NCI-H82 treated with DMSO at 0.1 percent for 48 hours (cell line): ENCODE measurements around the gene ASB18.

Source experiments
- DNase-seq: peaks from one replicate; lab custom pipeline; 2025; ENCODE audit not compliant: unreplicated experiment; lab: John Stamatoyannopoulos, UW

The ASB18 gene

GRCh38 chr2:236164925-236165841 is 99.0 kb downstream of the ASB18 start:
- DNase-seq = no peak

DNA sequence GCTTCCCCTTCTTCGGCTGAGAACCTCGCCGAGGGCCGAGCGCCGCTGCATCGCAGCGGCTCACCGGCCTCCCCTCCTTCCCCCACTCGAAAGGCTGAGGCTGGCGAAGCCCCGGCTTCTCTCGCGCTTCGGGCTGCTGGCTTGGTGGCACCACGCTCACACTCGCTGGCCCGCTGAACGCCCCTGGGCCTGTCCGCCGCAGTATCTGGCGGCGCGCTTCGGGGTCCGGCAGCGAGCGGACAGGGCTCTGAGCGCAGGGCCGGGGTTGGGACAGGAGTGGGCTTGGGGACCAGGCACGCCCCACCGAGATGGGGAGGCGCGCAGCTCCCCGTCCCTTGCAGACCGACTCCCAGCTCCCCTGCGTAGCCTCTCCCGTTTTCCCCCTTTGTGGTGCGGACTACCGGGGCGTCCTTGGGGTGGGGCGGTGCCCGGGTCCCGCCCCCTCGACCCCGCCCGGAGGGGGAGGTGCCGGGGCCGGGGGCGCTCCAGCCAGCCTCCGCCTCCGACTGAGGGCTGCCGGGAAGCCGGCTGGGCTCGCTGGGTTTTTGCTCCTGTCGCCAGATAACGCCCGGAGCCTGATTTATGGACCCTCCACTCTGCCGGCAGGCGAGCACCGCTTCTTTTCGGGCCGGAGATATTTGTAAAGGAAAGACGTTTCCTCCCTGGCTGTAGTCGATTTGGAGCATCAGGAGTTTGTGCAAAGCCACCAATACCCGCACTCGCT is 99.8 kb downstream of the ASB18 start:
- no peak for DNase-seq

DNA sequence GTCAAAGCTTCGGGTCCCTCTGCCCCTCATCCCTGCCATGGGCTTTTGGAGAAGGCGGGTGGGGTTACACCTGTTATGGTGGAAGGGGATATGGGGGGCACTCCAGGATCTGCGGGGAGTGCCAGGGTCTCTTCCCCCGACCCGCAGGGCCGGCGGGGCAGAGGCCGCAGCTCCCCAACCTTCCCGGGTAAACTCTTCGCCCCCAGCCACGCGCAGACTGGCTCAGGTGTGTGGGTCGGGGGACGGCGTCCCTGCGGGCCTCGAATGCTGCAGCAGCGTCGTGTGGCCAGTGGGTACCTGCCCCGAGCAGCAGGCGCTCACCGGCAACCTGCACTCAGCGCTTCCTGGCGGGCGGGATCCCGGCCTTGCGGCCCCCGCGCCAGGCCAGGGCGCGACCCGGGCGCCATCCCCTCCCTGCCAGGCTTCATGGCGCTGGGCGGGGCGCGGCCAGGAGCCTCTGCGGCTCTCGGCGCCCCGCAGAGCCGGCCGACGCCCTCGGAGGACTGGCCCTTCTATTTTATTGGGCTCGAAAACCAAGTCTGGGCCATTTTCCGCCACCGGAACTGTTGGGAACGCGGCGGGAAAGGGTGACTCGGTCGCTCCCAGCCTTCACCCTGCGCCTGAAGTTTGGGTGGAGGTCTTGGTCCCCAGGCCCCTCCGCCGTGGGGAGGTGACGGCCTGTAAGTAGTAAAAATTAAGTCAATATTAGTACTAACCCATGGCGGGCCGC is 100.6 kb downstream of the ASB18 start:
- DNase-seq = no peak

- DNase-seq = no peak
Measured at GRCh38 chr2:236162882-236163470, 101.2 kb downstream of the ASB18 start.

DNA sequence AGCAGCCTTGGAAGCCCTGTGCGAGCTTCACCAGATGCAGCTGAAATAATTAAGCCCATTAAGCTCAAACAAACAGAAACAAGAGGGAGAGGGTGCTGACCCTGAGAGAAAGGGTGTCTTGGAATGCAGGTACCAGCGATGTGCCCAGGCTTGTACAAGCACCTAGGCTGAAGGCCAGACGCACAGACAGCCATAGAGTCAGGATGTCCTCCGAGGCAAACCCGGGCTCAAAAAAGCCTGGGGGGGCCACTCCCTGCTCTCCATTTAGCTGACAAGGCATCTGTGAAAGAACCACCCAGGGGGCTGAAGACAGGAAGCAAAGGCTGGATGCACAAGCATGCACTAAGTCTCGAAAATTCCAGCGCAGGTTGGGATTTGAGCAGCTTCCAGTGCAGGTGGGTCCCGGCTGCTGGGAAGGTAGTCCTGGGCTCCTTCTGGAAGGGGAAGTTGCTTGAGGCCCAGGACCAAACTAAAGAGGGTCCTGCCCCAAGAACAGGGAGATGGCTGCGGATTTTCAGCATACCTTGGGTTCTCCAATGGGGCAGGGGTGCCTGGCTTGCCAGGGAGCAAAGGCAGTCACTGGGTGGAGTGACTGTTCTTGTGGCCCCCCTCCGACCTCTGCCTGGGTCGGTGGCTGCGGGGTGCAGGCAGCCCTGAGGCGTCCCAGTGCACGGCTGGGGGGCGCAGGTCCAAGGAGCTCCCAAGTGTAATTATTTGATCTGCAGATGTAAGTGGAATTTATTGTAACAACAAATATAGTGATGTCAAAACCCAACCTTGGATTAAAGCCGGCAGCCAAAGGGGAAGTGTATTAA is 102.0 kb downstream of the ASB18 start:
- no peak for DNase-seq

- no peak for DNase-seq
Measured at GRCh38 chr2:236161531-236161930, 102.7 kb downstream of the ASB18 start.

DNA sequence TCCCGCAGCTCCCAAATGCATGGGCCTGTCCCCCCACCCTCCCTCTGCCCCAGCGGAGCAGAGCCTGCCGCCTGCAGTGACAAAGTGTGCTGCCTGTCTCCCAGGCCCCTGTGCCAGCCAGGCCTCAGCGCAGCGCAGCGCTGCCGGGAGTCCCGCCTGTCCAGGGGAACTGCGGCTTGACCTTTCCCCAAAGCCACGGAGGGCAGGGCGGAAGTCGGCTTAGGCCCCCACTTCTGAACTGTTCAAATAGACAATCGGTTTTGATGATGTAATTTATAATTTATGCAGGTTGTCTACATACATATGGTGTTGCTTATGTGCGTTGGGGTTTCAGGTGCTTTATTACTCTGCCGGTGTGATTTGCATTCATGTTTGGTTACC is 103.1 kb downstream of the ASB18 start:
- DNase-seq = no peak

GRCh38 chr2:236160366-236161081 is 103.7 kb downstream of the ASB18 start:
- DNase-seq = no peak

DNA sequence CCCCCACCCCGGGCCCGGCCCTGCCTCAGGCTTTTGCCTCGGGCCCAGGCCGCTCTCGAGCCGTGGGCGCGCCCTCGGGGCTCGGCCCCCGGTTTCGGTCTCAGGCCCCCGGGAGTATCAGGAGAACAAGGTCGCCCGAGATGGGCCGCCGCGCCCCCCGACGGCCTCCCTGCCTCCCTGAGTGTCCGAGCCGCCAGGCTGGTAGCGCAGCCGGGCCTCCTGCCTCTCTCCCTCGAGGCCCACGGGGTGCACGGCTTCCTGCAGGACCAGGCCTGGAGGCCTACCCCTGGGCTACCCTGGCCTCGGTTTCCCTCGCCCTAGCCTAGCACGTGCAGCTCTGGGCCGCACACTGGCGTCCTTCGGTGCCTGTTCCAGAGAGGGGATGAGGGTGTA is 104.4 kb downstream of the ASB18 start:
- no peak for DNase-seq

- DNase-seq = no peak
Measured at GRCh38 chr2:236158969-236159777, 105.0 kb downstream of the ASB18 start.

DNA sequence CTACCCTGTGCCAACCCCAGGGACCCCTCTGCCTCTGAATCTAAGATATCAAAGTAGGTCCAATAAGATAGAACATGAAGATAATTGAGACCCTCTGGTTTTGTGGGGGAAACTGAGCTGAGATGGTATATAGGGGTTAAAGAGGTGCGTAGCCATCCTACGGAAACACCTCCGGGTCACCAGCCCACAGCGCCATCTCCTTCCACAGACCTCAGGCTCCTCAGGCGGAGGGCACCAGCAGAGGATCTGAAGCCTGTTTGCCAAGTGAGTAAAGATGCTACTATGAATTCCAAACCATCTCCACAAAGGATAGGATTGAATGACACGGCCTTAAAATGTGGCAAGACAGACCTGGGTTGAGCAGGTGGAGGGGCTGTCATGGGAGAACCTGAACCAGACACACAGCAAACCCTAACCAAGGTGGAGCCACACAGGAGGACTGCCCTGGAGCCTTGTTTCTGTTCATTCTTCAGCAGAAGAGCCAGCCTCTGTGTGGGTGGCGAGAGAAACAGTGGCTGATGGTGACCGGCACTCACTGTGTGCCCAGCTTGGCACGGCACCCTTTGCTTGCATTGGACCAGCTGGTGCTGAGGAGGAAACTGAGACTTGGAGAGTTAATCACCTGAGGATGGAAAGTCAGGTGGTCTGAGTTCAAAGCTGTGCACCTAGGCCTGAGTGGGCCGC is 106.2 kb downstream of the ASB18 start:
- no peak for DNase-seq

GRCh38 chr2:236157366-236157765 is 106.8 kb downstream of the ASB18 start:
- no peak for DNase-seq

DNA sequence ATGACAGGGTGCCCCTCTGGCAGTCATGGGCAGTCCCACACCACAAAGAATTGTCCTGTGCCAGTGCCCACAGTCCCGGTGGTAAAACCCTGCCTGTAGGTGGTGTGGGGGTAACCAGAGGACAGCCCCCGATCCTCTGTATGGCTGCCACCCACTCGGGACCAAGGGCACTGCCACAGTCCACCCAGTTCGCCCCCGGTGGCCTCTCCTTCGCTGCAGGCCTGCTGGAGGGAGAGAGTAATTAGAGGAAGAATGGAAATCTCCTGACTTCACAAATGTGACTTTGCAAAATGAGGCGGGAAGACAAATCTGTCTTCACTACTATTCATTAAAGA is 107.4 kb downstream of the ASB18 start:
- DNase-seq = no peak

DNA sequence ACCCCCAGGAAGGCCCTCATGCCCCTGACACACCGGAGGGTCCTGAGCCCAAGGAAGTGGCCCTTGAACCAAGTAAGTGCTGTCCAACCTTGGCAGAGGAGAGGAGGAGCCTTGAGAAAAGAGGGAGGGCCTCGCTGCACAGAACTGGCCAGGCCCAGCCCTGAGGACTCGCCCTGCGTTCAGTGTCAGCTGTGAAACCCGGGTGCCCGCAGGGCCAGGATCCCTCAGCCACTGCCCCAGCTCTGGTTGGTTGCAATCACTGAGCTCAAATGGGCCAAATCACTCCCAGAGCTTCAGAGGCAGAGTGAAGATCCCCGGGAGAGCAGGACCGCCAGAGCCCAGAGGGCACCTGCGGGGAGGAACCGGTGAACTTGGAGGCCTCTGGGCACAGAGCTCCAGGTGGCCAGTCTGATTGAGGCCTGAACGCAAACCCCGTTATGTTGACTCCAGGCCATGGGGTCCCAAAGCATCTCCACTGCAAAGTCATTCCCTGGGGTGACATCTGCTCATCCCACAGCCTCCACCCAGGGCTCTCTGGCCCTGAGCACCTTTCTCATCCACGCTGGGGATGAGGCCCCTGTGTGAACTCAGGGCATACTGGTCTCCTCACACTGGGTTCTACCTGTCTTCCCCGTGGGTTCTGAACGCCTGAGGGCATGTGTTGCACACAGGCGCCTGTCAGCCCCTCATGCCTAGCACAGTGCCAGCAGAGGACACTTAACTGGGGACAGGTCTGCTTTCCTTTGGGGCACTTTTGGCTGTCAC is 107.9 kb downstream of the ASB18 start:
- DNase-seq = no peak

DNA sequence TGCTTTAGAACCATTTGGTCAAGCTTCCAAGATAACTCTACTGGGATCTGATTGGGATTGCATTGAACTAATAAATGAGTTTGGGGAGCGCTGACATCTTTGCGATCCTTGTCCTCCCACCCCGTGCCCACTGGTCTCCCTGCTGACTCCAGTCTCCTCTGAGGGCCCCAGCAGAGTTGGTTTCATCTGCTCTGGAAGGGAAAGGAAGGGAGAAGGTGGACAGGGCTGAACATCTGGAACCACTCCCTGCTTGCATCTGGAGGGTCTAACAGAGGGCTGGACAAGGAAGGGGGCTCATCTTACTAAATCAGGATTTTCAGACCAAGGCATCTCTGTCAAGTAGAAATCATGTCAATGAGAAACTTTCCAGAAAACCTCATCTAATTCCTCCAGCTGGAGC is 108.8 kb downstream of the ASB18 start:
- no peak for DNase-seq

GRCh38 chr2:236146436-236146835 is 117.8 kb downstream of the ASB18 start:
- no peak for DNase-seq

- DNase-seq = no peak
Measured at GRCh38 chr2:236143811-236144210, 120.4 kb downstream of the ASB18 start.
